Smooth muscle cell (in vitro differentiated cells): Measurements from ENCODE around the gene ANAPC15. TPM values are rescaled to one million over a fixed set of nuclear protein-coding genes. Genes with fewer than 3 reads are reported as not detected.

Experiments used
- DNase-seq: peaks from one replicate; lab custom pipeline; 2025; ENCODE audit not compliant: unreplicated experiment; lab: John Stamatoyannopoulos, UW
- H2AFZ ChIP-seq: fragments of 200-600 bp; sonication (generic); 2 replicates; pipeline ENCODE4 v1.6.0; 2016; ENCODE audit warnings: antibody characterized with exemption, low read depth, mild to moderate bottlenecking
- H3F3A ChIP-seq: fragments of 200-600 bp; sonication (generic); 2 replicates; pipeline ENCODE4 v1.6.0; 2017; ENCODE audit warnings: antibody characterized with exemption, low read depth
- H3K27ac ChIP-seq: fragments of 200-600 bp; sonication (generic); 2 replicates; pipeline ENCODE4 v1.5.1; 2016; ENCODE audit warnings: low read depth, mild to moderate bottlenecking
- H3K27me3 ChIP-seq: fragments of 200-600 bp; sonication (generic); 2 replicates; pipeline ENCODE4 v1.6.1; 2016; ENCODE audit warnings: low read depth, mild to moderate bottlenecking
- H3K36me3 ChIP-seq: fragments of 200-600 bp; sonication (generic); 2 replicates; pipeline ENCODE4 v1.5.1; 2016; ENCODE audit warnings: low read depth
- H3K4me1 ChIP-seq: fragments of 200-600 bp; sonication (generic); 2 replicates; pipeline ENCODE4 v1.5.1; 2016; ENCODE audit warnings: low read depth
- H3K4me2 ChIP-seq: fragments of 200-600 bp; sonication (generic); 2 replicates; pipeline ENCODE4 v1.6.0; 2016; ENCODE audit warnings: mild to moderate bottlenecking
- H3K4me3 ChIP-seq: fragments of 200-600 bp; sonication (generic); 2 replicates; pipeline ENCODE4 v1.5.1; 2016; ENCODE audit warnings: mild to moderate bottlenecking
- H3K79me2 ChIP-seq: fragments of 200-600 bp; sonication (generic); 2 replicates; pipeline ENCODE4 v1.6.0; 2016; ENCODE audit warnings: low read depth, mild to moderate bottlenecking
- H3K9ac ChIP-seq: fragments of 200-600 bp; sonication (generic); 2 replicates; pipeline ENCODE4 v1.6.0; 2016; ENCODE audit warnings: low read depth
- H3K9me3 ChIP-seq: fragments of 200-600 bp; sonication (generic); replicated peaks from 2 replicates; pipeline ENCODE4 v1.5.1; 2016; ENCODE audit warnings: low read depth
- H4K20me1 ChIP-seq: fragments of 200-600 bp; sonication (generic); 2 replicates; pipeline ENCODE4 v1.6.0; 2016; ENCODE audit warnings: low read depth
- CTCF ChIP-seq: fragments of 200-600 bp; sonication (generic); IDR thresholded peaks from 2 replicates; pipeline ENCODE4 v1.5.1; 2017; ENCODE audit warnings: borderline replicate concordance, mild to moderate bottlenecking, antibody characterized with exemption; ENCODE audit not compliant: insufficient read depth, poor library complexity, severe bottlenecking
- WGBS: methylation state at CpG from one replicate; pipeline ENCODE4 v1.1.7; 2016; ENCODE audit warnings: low lambda C conversion rate; 5-methylcytosine and 5-hydroxymethylcytosine counted together
- polyA plus RNA-seq: library from polyadenylated mRNA; unstranded; fragments of >200 nt; fragmentation: Nextera tagmentation; extraction: Ambion mirVana; gene quantifications from 2 replicates; pipeline ENCODE4 v1.2.1, GENCODE V29; 2016
- total RNA-seq: library from RNA; depleted of rRNA; stranded (reverse); fragments of >200 nt; gene quantifications from 2 replicates; pipeline ENCODE4 v1.2.3, GENCODE V29; 2014

Gene ANAPC15
- total and polyA plus RNA-seq, 2 experiments from 2014 or later: 12.2 to 51.9 TPM

DNA sequence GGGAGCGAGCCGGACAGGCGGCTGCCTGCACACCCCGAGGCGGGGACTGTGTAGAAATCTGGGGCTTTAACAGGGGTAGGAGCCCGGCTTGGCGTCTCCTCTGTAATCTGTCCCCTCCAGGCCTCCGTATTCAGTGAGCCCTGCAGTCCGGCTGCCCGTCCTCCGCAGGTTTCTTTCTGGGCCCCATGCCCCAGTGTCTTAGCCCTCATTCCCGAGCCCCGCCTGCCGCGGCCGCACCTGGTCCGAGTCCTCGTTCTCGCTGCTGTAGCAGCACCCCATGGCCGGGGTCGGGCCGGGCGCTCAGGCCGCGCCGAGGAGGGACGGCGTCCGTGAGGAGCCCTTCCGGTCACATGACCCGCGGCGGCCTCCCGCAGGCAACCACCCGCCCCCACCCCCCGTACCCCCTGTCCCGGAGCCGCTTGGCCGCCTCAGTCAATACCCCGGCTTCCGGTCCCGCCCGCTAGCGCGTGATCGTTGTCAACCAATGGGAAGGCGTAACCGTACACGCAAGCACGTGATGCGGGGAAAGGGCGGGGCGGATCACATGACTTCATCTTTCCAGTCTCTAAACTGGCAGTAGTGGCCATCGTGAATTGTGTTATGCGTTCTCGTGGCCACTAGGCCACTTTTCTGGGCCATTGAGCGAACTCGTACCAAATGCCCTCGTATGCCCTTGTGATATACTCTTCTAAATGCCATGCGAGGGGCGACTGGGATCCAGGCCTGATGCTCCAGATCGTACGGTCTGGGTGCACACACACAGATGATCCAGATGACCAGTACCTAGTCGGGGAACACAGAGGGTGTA lies 9.3 kb downstream of the ANAPC15 start, which contains the start of gene LAMTOR1:
TSS of gene LAMTOR1 (minus strand) at position 352 of the 808 bp plus-strand sequence. CDS start at position 279, 73 bp downstream.
- DNase-seq: peak; percentile 94
- Histone ChIP-seq H3K4me2 (peak within 1 kb of the TSS; percentile 98), H3K9ac (peak within 1 kb of the TSS; percentile 96), H3K9me3 (no peaks in the 10 kb centered on the region), H3K27ac (peak within 1 kb of the TSS; percentile 90), H3F3A (no peaks in the 10 kb centered on the region), H3K27me3 (no peaks in the 10 kb centered on the region), H3K4me1 (peaks cover 8% of the 10 kb centered on the region), H3K79me2 (peaks cover 37% of the 10 kb centered on the region), H3K36me3 (no peaks in the 10 kb centered on the region), H3K4me3 (peak within 1 kb of the TSS; percentile 84), H4K20me1 (no peaks in the 10 kb centered on the region), H2AFZ (peak within 1 kb of the TSS; percentile 49)
- 7% methylated on average over 44 of the region's 64 CpGs for WGBS
- peak; percentile 39 for TF ChIP-seq CTCF

DNA sequence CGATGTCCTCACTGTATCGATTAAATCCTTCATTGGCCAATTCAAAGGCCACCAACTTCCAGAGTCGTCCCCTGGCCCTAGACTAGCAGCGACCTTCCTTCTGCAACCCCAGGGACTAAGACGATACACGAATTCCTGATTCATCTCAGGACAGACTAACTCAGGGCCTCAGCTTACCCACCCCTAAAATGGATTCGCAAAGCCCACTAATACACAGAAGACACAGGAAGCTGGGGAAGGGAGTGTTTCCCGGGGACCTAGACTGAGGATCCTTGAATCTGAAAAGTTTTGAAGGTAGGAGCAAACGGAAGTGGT lies 9.9 kb downstream of the ANAPC15 start:
- Histone ChIP-seq H3F3A (no peaks in the 10 kb centered on the region), H3K9ac (peak overlapping the region; percentile 96), H3K36me3 (no peaks in the 10 kb centered on the region), H3K4me2 (peak overlapping the region; percentile 98), H4K20me1 (no peaks in the 10 kb centered on the region), H3K4me1 (peaks cover 8% of the 10 kb centered on the region), H3K79me2 (peaks cover 37% of the 10 kb centered on the region), H2AFZ (peak overlapping the region; percentile 49), H3K27ac (peak overlapping the region; percentile 90), H3K9me3 (no peaks in the 10 kb centered on the region), H3K4me3 (peak overlapping the region; percentile 84), H3K27me3 (no peaks in the 10 kb centered on the region)
- WGBS: 5% methylated on average over 9 of the region's 9 CpGs
- TF ChIP-seq CTCF: no peak
- DNase-seq: no peak

DNA sequence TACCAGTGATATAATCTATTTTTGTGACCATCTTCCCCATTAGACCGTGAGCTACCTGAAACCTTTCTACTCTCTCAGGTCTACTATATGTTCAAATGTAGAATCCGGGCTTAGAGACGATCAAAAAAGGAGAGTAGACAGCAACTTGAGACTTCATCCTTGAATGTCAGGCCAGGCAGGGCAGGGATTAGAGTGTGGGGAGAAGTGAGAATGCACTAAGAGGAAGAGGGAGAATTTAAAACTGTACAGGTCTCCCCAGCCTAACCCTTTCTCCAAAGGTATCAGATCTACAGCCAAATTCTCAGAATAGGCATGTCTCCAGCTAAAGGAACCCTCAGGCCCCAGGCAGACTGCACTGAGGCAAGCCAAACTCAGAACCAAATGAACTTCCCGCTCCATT lies 10.3 kb downstream of the ANAPC15 start:
- H3K4me1 ChIP-seq: peaks cover 8% of the 10 kb centered on the region
- 71% methylated on average over 4 of the region's 4 CpGs for WGBS
- peak overlapping the region; percentile 96 for H3K9ac ChIP-seq
- no peak for TF ChIP-seq CTCF
- H3K4me2 ChIP-seq: peak overlapping the region; percentile 98
- H3K4me3 ChIP-seq: peak overlapping the region; percentile 84
- H3K79me2 ChIP-seq: peaks cover 37% of the 10 kb centered on the region
- no peak overlapping the region for H2AFZ ChIP-seq
- no peaks in the 10 kb centered on the region for H3K27me3 ChIP-seq
- H3F3A ChIP-seq: no peaks in the 10 kb centered on the region
- H3K36me3 ChIP-seq: no peaks in the 10 kb centered on the region
- H3K9me3 ChIP-seq: no peaks in the 10 kb centered on the region
- no peaks in the 10 kb centered on the region for H4K20me1 ChIP-seq
- no peak for DNase-seq
- H3K27ac ChIP-seq: peak overlapping the region; percentile 90

- no peak for TF ChIP-seq CTCF
- H3F3A ChIP-seq: no peaks in the 10 kb centered on the region
- no peak overlapping the region for H3K4me3 ChIP-seq
- no peaks in the 10 kb centered on the region for H3K27me3 ChIP-seq
- no peak overlapping the region for H3K9ac ChIP-seq
- H3K36me3 ChIP-seq: no peaks in the 10 kb centered on the region
- WGBS: 100% methylated on average over 1 of the region's 1 CpG
- no peak overlapping the region for H2AFZ ChIP-seq
- no peak for DNase-seq
- H3K4me1 ChIP-seq: peaks cover 8% of the 10 kb centered on the region
- peaks cover 37% of the 10 kb centered on the region for H3K79me2 ChIP-seq
- H4K20me1 ChIP-seq: no peaks in the 10 kb centered on the region
- H3K27ac ChIP-seq: peak overlapping the region; percentile 90
- H3K4me2 ChIP-seq: no peak overlapping the region
- no peaks in the 10 kb centered on the region for H3K9me3 ChIP-seq
These were observed 12.0 kb downstream of the ANAPC15 start for GRCh38 chr11:72100462-72100861.
